ENCODE results near the gene DOCK8. TPM values are rescaled to one million over a fixed set of nuclear protein-coding genes. Genes with fewer than 3 reads are reported as not detected.

The DOCK8 gene
- total and polyA plus RNA-seq, 2 experiments from 2014 or later, result 0.94 to 1.2 TPM

- no peak for DNase-seq (ENCODE audit: low spot score)
- Mint-ChIP-seq H3K9me3 (peaks cover 7% of the 10 kb centered on the region), H3K27ac (no peak overlapping the region), H3K4me3 (no peak overlapping the region), H3K36me3 (ENCODE audit: low read depth) (no peaks in the 10 kb centered on the region), H3K4me1 (peaks cover 4% of the 10 kb centered on the region; the same call in 2 of the 3 replicates), H3K27me3 (ENCODE audit: insufficient read depth, low read depth, poor library complexity) (no peaks in the 10 kb centered on the region)
- Histone ChIP-seq H3K36me3 (ENCODE audit: insufficient read depth) (no peaks in the 10 kb centered on the region), H3K4me1 (ENCODE audit: insufficient read depth) (no peaks in the 10 kb centered on the region), H3K4me3 (no peak overlapping the region), H3F3A (replicated peaks; ENCODE audit: low read depth) (no peaks in the 10 kb centered on the region), H3K79me2 (replicated peaks; ENCODE audit: insufficient read depth) (no peaks in the 10 kb centered on the region), H3K27me3 (ENCODE audit: insufficient read depth) (no peaks in the 10 kb centered on the region), H3K27ac (ENCODE audit: low read depth) (no peak overlapping the region), H2AFZ (no peak overlapping the region), H4K20me1 (replicated peaks; ENCODE audit: insufficient read depth) (no peaks in the 10 kb centered on the region), H3K9me2 (ENCODE audit: insufficient read depth) (0 out of 2 replicates have a peak, but pooled peaks cover 6% of the 10 kb centered on the region), H3K4me2 (no peak overlapping the region)
- TF ChIP-seq ZNF331 (CRISPR knock-in tag; IDR thresholded peaks at IDR 0.05; ENCODE audit: low read depth) (no peak), JUNB (IDR thresholded peaks at IDR 0.05; ENCODE audit: unreplicated experiment) (no peak), CREB1 (CRISPR knock-in tag; IDR thresholded peaks at IDR 0.05; ENCODE audit: low read depth) (no peak), EZH2phosphoT487 (IDR thresholded peaks at IDR 0.05; ENCODE audit: unreplicated experiment) (no peak), EZH2 (IDR thresholded peaks at IDR 0.05; ENCODE audit: low read depth, unreplicated experiment) (no peak), ZNF462 (CRISPR knock-in tag; IDR thresholded peaks at IDR 0.05) (no peak), ZNF114 (CRISPR knock-in tag; IDR thresholded peaks at IDR 0.05) (no peak), CTCF (conservative IDR thresholded peaks at IDR 0.05; ENCODE audit: low read depth in 2 of 2) (no peak), NANOG (IDR thresholded peaks at IDR 0.05; ENCODE audit: borderline replicate concordance) (no peak), POLR2AphosphoS5 (IDR thresholded peaks at IDR 0.05; ENCODE audit: low read depth) (no peak), ETS1 (IDR thresholded peaks at IDR 0.05) (no peak), STAT1 (IDR thresholded peaks at IDR 0.05; ENCODE audit: unreplicated experiment) (no peak)
- TF ChIP-seq, protein P1, sequence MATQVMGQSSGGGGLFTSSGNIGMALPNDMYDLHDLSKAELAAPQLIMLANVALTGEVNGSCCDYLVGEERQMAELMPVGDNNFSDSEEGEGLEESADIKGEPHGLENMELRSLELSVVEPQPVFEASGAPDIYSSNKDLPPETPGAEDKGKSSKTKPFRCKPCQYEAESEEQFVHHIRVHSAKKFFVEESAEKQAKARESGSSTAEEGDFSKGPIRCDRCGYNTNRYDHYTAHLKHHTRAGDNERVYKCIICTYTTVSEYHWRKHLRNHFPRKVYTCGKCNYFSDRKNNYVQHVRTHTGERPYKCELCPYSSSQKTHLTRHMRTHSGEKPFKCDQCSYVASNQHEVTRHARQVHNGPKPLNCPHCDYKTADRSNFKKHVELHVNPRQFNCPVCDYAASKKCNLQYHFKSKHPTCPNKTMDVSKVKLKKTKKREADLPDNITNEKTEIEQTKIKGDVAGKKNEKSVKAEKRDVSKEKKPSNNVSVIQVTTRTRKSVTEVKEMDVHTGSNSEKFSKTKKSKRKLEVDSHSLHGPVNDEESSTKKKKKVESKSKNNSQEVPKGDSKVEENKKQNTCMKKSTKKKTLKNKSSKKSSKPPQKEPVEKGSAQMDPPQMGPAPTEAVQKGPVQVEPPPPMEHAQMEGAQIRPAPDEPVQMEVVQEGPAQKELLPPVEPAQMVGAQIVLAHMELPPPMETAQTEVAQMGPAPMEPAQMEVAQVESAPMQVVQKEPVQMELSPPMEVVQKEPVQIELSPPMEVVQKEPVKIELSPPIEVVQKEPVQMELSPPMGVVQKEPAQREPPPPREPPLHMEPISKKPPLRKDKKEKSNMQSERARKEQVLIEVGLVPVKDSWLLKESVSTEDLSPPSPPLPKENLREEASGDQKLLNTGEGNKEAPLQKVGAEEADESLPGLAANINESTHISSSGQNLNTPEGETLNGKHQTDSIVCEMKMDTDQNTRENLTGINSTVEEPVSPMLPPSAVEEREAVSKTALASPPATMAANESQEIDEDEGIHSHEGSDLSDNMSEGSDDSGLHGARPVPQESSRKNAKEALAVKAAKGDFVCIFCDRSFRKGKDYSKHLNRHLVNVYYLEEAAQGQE (IDR thresholded peaks at IDR 0.05; ENCODE audit: unreplicated experiment), result no peak
- ATAC-seq, result no peak
Measured at GRCh38 chr9:228929-229695, 14.4 kb downstream of the DOCK8 start.

All from GM23338 (cell line).